ENCODE results near the gene CPO. TPM values are rescaled to one million over a fixed set of nuclear protein-coding genes. Genes with fewer than 3 reads are reported as not detected.

Gene CPO
- total RNA-seq, 1 experiment from 2014 or later: 0.40 TPM

DNA sequence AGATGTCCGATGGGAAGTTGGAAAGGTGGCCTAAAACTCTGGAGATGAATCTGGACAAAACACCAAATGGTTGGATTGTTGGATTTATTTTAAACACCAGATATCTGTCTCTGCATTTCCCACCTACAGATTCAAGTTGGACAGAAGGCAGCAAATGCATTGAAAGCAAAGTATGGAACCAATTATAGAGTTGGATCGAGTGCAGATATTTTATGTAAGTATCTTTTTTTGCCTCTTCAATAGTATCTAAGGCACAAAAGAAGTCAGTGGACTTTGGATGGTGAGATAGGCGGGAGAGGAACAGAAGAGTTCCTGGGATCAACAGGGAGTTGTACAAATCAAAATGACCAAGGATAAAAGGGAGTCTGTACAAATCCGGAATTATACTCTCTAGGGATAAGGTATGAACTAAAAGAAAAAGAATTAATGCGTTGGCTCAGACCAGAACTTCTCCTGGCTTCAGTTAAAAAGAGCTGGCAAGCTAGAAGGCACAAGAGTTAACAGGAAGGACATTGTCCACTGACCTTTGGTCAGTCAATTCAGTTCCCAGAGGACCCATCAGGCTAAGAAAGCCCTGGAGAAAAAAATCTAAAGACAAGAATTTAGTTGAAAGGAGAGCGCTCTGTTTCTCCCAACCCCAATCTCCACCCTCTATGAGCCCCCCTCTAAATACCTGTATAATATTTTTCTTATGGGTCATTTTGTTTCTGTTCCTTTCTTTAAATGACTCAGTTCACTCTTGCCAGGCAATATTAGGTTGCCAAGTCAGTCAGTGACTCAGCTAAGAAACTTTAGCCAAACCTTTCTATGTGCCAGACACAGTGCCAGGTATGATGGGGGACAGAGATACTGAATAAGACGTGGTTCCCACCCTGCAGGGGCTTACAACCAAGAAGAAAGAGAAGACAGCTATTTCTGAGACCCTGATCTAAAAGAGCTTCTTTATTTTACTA, 29.1 kb downstream of the CPO start:
- intact Hi-C loops (cut with micrococcal nuclease; ENCODE audit: unreplicated experiment): no loop called here
- TF ChIP-seq, protein P1, sequence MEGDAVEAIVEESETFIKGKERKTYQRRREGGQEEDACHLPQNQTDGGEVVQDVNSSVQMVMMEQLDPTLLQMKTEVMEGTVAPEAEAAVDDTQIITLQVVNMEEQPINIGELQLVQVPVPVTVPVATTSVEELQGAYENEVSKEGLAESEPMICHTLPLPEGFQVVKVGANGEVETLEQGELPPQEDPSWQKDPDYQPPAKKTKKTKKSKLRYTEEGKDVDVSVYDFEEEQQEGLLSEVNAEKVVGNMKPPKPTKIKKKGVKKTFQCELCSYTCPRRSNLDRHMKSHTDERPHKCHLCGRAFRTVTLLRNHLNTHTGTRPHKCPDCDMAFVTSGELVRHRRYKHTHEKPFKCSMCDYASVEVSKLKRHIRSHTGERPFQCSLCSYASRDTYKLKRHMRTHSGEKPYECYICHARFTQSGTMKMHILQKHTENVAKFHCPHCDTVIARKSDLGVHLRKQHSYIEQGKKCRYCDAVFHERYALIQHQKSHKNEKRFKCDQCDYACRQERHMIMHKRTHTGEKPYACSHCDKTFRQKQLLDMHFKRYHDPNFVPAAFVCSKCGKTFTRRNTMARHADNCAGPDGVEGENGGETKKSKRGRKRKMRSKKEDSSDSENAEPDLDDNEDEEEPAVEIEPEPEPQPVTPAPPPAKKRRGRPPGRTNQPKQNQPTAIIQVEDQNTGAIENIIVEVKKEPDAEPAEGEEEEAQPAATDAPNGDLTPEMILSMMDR (IDR thresholded peaks at IDR 0.05; ENCODE audit: unreplicated experiment): no peak
- no TSS peak for BruUV-seq (replicated peaks)
- no peaks in the 10 kb centered on the region for H3K36me3 Mint-ChIP-seq (ENCODE audit: insufficient read depth, unreplicated experiment)
- CTCF ChIA-PET: no interaction called here
- H3K4me1 Mint-ChIP-seq (ENCODE audit: low read depth, unreplicated experiment): peaks cover 14% of the 10 kb centered on the region
- H3K4me3 Mint-ChIP-seq (ENCODE audit: low read depth, unreplicated experiment): no peak overlapping the region
- H3K27me3 Mint-ChIP-seq (ENCODE audit: unreplicated experiment): no peaks in the 10 kb centered on the region
- H3K9me3 Mint-ChIP-seq (ENCODE audit: low read depth, unreplicated experiment): no peaks in the 10 kb centered on the region
- H3K27ac Mint-ChIP-seq (ENCODE audit: unreplicated experiment): no peak overlapping the region
- no peak for DNase-seq

DNA sequence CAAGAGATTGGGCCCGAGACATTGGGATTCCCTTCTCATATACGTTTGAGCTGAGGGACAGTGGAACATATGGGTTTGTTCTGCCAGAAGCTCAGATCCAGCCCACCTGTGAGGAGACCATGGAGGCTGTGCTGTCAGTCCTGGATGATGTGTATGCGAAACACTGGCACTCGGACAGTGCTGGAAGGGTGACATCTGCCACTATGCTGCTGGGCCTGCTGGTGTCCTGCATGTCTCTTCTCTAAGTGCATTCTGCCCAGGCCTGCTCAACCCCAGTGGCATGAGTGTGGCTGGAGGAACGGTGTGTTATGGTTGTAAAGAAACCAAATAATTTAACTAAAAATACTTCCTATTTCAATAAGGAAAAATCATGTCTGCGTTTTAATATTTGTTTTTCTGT, 29.9 kb downstream of the CPO start:
- Mint-ChIP-seq H3K4me3 (ENCODE audit: low read depth, unreplicated experiment) (no peak overlapping the region), H3K4me1 (ENCODE audit: low read depth, unreplicated experiment) (peaks cover 14% of the 10 kb centered on the region), H3K27me3 (ENCODE audit: unreplicated experiment) (no peaks in the 10 kb centered on the region), H3K9me3 (ENCODE audit: low read depth, unreplicated experiment) (no peaks in the 10 kb centered on the region), H3K36me3 (ENCODE audit: insufficient read depth, unreplicated experiment) (no peaks in the 10 kb centered on the region), H3K27ac (ENCODE audit: unreplicated experiment) (no peak overlapping the region)
- intact Hi-C loops (cut with micrococcal nuclease; ENCODE audit: unreplicated experiment): no loop called here
- CTCF ChIA-PET: no interaction called here
- TF ChIP-seq, protein P1 (IDR thresholded peaks at IDR 0.05; ENCODE audit: unreplicated experiment): no peak
- DNase-seq: no peak
- no TSS peak for BruUV-seq (replicated peaks)

DNA sequence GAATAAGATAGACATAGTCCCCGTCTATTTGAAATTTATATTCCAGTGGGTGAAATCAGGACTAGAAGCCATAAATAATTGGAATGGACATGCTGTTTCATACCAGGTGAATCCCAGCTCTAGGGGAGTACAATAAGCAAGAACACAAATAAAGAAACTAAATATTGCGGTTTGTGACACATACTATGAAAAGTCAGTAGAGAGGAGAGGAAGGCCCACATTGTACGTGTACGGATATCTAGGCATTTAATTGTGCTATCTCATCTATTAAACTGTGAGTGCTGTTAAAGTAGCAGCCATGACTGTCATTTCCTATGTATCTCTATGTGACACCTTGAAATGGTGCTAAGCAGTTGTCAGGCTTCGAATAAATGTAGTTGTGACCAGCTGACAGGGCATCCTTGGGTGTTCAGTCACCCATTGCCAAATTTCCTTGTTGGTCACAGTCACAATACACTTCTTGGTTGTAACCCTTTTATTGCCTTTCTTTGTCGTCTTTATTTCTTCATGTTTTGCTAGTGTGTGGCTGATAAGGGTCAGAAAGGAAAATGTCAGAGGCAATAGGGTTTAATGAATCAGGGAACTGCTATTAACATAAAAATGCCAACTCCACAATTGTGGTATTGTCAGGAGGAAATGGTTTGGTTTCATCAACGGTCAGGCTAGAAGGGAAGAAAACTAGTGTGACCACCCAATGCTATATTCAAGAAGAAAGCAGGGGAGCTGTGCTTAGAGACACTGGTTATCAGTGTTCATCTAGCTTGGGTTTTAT, 31.5 kb downstream of the CPO start:
- CTCF ChIA-PET: no interaction called here
- intact Hi-C loops (cut with micrococcal nuclease; ENCODE audit: unreplicated experiment): no loop called here
- Mint-ChIP-seq H3K9me3 (ENCODE audit: low read depth, unreplicated experiment) (peaks cover 5% of the 10 kb centered on the region), H3K27me3 (ENCODE audit: unreplicated experiment) (no peaks in the 10 kb centered on the region), H3K36me3 (ENCODE audit: insufficient read depth, unreplicated experiment) (no peaks in the 10 kb centered on the region), H3K4me3 (ENCODE audit: low read depth, unreplicated experiment) (no peak overlapping the region), H3K4me1 (ENCODE audit: low read depth, unreplicated experiment) (peaks cover 14% of the 10 kb centered on the region), H3K27ac (ENCODE audit: unreplicated experiment) (no peak overlapping the region)
- TF ChIP-seq, protein P1 (IDR thresholded peaks at IDR 0.05; ENCODE audit: unreplicated experiment): no peak
- BruUV-seq (replicated peaks): no TSS peak
- no peak for DNase-seq

DNA sequence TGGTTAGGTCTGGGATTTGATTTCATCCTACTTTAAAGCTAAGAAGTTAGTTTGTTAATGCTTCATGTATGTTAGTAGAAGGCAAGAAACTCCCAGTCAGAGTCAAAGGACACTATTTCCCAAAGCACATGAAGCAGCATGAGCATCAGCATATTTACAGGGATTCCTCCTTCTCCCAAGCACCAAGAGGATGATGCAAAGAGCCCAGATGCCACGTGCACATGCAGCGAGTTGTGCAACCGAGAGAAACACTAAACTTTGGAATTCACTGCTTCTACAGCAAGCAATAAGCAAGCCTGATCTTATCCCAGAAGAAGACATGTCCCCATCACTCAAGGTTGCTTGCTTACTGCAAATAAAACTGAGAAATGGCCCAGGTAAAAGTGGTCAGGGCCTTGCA, 32.5 kb downstream of the CPO start:
- peaks cover 14% of the 10 kb centered on the region for H3K4me1 Mint-ChIP-seq (ENCODE audit: low read depth, unreplicated experiment)
- H3K36me3 Mint-ChIP-seq (ENCODE audit: insufficient read depth, unreplicated experiment): no peaks in the 10 kb centered on the region
- H3K27ac Mint-ChIP-seq (ENCODE audit: unreplicated experiment): no peak overlapping the region
- no peak for DNase-seq
- peaks cover 5% of the 10 kb centered on the region for H3K9me3 Mint-ChIP-seq (ENCODE audit: low read depth, unreplicated experiment)
- H3K27me3 Mint-ChIP-seq (ENCODE audit: unreplicated experiment): no peaks in the 10 kb centered on the region
- intact Hi-C loops (cut with micrococcal nuclease; ENCODE audit: unreplicated experiment): no loop called here
- BruUV-seq (replicated peaks): no TSS peak
- H3K4me3 Mint-ChIP-seq (ENCODE audit: low read depth, unreplicated experiment): no peak overlapping the region
- CTCF ChIA-PET: no interaction called here
- TF ChIP-seq, protein P1 (IDR thresholded peaks at IDR 0.05; ENCODE audit: unreplicated experiment): no peak

All from Calu3 (cell line).